NCI-H1417 (cell line): ENCODE measurements around the gene UEVLD.
A peak's percentile ranks its signal among the peaks of the same experiment; 100 is the strongest.
"Not testable (repeated sequence)": the region's sequence is repeated elsewhere in the genome, so short reads cannot be mapped to it uniquely, and the experiment has no call there.

ENCODE experiments used
- DNase-seq, 3 experiments: peaks; one replicate each; lab custom pipeline; 2025; lab: John Stamatoyannopoulos, UW

Gene UEVLD

DNA sequence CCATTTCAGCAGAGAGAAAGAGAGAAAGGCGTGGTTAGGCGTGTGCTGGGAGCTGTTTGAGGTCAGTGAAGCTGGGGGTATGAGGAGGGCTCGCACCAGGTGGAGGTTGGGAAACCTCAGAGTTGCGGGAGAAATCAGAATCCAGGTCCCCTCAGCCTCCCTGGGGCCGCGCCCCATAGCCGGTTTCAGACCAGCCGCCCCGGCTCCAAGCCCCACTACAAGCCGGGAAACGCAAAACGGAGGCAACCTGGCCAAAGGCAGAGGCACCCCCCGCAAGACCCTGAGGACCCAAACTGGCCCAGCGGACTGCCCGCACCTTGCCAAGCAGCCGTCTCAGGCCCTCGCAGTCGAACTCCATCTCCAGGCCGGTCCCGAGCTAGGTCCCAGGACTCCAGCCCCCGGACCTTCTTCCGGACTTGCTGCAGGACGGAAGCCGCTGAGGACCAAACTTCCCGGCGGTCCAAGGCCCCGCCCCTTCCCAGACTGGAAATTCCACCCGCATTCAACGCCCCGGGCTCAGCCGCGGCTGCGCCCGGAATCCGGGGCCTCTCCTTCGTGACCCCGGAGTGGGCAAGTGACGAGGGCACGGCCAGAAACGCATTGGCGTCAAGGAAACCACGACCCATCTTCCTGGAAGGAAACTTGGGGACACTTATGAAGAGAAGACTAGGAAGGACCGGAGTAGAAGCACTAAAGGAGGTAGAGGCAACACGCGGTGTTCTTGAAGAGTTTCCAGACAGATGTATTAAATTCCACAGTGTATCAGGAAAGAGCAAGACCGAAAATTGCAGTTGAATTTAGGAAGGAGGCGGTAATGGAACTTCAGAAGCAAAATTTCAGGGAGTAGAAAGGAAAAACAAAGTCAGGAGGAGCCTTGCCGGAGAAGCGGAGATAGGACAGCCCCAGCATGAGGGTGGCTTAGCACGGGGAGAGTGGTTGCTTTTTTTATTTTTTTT lies at the start of gene UEVLD:
UEVLD (minus strand) TSS at position 438 of the 956 bp plus-strand sequence; CDS start at position 358, 80 bp downstream.
- peak; percentile 76 to 87 (median 82) for DNase-seq

DNA sequence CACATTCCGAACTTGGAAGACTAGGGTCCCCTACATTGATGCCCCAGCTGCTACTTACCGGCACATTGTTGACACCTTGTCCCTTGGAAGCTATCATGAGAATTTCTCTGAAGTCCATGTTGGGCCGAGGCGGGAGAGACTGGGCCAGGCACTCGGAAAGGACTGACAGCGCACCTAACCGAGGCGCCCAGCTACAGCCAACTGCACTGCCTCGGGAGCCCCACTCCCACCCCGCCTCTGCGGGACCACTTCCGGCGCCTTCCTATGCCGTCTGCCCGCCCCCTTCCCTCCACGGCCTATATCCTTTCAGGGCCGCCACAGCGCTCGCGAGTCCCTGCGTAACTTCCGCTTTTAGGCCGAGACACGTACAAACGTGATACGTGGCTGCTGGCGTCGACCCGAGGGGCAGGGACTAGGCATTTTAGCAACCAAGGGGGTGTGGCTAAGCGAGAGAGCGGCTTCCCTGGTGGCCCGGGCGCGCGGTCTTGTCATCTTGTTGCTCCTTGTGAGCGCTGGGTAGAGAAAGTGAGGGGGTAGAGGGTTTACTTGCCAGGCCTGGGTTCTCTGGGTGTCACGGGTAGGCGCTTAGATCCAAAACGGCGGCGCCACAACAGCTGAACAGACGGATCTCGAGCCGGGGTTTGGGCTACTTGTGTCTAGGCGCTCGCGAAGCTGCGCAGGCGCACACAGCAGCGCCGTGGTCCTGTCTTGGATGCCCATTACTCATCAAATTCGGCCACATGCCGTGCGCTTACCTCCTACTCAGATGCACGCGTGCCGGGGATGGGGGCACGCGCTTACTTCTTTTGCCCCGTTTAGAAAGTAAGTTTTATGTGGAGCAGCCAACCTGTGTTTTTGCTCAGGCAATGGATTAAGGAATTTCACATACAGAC lies 45.9 kb upstream of the UEVLD start, which contains the start of gene SPTY2D1:
SPTY2D1 (minus strand) TSS at position 203 of the 893 bp plus-strand sequence; CDS start at position 118, 85 bp downstream.
- peak; percentile 97 to 99 (median 99) for DNase-seq

DNA sequence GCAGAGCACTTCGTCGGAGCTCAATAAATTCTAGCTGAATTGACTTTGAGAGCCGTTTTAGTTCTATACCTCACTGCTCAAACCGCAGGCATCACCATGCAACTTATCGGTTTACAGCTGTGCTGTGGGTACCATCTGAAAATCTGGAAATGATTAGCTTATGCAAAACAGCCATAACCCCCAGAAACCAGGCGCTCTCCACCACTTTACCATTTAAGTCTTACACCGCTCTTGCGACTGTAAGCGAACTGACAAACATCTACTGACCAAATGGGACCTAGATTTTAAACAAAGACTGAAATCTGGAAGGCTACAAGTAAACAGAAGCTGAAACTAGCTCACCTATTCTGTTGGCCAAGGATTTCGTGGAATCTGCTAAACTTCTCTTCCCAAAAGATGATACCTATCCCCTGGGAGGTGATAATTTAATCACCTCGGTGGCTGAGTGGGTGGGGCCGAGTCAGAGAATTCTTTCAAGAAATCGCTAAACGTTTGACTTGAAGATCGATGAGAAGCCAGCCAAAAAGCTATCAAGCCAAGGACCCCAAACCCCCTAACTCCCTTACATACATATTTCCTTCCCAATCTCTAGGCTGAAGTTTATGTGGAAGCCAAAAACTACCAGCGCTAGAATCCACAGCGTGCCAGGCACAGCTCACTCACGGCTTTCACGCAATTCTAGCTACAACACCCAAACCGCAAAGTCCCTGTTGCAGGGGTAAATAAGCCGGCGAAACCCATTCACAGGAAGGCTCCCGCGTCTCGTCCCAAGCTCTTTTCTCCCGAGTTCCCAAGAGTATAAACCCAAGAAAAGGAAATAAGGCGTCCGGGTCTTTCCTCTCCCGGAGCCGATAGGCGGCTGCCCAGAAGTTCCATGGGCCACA lies 45.0 kb upstream of the UEVLD start:
- DNase-seq = peak in 1 of 3 experiments; percentile 5

DNA sequence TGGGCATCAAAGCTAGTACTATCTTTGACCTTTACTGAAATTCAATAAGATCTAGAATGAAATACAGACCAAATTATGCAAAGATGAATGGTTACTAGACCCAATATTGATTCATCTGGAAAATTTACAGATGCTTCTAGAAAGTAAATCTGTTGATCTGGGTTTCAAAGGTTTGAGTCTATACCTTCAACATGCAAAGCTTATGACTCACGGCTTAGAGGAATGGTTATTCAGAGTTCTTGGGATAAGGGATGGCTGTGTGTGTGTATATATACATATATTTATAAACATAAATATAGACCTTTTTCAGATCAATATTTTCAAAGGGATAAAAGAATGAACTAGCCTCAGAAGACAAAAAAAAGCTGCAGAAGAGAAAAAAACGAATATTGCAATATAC lies 44.3 kb upstream of the UEVLD start:
- no peak for DNase-seq

DNA sequence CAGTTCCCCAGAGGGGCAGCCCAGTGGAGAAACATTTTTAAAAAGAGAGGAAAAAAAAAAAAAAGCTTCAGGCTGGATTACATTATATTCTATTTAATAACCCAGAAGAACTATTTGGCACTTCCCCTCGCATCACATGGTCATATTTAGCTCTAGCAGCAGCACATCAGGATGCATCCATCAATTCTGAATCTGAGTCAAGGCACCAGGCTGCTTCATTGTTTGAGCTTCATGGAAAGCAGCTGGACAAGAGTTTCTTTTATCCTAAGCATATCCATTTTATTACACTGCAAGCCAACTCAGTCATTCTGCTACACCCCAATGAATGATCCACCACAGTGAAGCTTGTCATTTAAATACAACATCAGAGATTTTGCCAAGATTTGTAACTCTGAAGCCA lies 35.6 kb upstream of the UEVLD start:
- DNase-seq = no peak

DNA sequence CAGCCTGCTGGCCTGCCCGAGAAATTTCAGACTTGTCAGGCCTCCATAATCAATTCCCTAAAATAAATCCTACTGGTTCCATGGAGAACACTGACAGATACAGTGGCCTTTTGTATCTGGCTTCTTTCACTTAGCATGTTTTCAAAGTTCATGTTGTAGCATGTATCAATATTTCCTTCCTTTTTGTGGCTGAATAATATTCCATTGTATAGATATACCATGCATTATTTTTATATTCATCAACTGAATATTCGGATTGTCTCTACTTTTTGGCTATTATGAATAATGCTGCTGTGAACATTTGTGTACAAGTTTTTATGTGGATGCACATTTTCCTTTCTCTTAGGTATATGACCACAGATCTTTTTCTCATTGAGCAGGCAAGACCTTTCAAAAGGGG lies 35.2 kb upstream of the UEVLD start:
- DNase-seq = no peak

DNA sequence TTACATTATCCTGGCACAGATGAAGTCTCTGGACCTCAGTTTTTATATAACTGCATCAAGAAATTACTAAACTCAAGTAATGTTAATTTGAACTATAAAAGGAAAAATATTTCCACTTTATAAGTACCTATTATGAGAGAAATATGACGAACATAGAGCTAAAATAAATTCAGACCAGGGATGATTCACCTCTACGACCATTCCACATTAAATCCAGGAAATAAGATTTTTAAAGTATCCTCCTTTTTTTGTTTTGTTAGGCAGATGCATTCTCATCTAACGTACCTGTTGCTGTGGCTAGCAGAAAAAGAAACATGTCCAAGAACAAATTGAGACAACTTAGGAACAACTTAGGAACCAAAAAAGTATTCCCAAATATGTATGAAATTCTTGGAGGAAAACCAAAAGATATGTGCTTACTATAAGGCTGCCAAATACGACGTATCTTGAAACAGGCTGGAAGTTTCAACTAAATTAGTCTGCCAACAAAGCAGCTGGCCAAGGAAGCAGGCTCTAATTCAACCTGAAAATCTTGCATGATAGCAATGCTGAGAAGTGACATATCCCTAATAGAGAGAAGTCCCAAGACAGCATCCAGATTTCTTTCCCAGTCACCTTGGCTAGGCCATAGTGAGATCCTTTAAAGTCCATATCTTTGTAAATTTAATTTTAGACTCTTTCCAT lies 29.9 kb upstream of the UEVLD start:
- no peak for DNase-seq

DNA sequence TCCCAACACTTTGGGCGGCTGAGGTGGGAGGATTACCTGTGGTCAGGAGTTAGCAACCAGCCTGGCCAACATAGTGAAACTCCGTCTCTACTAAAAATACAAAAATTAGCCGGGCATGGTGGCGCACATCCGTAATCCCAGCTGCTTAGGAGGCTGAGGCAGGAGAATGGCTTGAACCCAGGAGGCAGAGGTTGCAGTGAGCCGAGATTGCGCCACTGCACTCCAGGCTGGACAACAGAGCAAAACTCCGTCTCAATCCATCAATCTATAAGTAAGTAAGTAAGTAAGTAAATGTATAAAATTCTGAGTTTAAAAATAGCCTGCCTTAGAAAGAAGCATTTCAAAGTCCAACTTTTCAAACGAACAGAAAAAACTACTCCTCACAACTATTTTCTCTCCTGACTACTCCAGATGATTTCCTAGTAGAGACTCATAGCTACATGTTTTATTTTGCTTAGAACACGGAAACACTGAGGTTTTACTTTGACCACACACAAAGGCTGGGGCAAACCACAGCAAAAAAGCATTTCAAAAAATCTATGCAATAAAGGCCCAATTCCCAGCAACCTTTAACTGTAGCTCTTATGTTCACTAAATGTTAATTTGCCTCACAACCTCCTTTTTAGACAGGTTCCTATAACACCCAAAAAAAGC lies 29.3 kb upstream of the UEVLD start:
- no peak for DNase-seq

DNA sequence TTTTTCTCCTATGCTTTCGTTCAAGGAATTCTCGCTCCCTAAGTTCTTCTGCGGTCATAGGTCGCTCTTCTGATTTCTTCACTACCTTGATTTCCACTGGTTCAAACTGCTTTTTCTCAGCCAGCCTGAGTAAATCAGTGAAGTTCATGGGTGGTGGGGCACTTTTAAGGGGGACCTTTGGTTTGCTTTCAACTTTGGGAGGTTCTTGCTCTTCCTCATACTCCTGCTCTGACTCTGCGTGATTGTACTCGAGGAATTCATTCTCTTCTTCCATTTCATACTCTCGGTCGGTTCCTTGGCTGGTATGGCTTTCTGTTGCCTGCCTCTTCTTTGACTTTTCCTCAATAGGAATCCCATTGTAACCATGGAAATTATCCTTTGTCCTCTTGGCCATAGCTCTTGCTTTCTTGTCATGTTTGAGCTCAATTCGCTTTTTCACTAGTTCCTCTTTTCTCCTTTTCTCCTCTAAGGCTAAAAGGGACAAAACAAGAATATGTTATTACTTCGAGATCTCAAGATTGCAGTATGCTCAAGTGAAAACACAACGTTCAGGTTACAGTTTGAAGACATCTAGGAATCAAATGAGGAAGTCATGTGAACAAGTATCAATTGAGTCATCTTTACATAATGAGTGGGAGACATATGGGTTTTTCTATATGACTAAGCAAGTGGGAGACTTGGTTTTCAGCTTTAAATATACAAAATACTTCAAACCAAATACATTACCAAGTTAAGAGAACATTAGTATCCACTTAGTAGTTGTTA lies 27.3 kb upstream of the UEVLD start:
- DNase-seq = no peak

DNA sequence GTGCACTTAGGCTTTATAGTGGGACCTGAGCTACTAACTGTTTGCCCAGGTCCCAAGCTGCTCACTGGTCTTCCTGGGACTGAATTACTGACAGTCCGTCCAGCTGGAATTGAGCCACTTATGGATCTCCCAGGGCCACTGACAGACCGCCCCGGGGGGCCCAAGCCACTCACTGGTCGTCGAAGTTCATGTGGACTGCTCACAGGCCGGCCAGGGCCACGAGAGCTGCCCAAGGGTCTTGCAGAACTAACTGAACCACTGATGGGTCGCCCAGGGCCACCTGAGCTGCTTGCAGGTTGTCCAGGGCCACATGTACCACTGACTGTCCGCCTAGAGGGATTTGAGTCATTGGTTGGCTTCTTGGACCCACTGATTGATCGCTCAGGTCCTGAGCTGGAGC lies 26.1 kb upstream of the UEVLD start:
- DNase-seq = no peak

DNA sequence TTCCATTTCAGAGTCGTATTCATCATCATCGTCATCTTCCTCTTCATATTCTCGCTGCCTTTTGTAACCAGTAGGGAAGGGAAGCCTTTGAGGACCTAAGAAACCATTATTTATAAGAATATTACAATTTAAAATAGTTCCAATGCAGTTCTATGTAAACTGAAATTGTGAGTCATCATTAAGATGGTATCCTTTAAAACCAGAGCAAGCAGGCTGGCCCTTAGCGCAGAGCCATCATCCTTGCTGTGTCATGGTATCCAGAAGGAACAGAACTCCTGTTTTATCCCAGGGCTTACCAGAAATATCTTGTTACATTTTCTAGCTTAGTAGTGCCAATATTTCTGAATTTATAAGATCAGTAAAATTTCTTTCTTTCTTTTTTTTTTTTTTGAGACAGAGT lies 23.9 kb upstream of the UEVLD start:
- no peak for DNase-seq

DNA sequence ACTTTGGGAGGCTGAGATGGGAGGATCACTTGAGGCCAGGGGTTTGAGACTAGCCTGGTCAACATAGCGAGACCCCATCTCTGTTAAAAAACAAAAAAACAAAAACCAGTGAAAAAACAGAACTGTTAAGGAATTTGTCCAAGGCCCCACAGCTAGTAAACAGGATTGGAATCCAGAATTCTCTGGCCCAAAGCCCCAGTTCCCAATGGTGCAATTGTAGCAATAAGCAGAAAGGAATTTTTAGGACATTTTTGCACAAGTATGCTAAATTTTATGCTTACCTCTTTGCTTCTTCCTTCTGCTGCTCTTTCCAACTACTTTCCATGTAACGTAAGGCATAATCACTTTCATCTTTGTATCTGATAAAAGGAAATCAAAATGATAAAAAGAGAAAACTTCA lies 22.7 kb upstream of the UEVLD start:
- no peak for DNase-seq

DNA sequence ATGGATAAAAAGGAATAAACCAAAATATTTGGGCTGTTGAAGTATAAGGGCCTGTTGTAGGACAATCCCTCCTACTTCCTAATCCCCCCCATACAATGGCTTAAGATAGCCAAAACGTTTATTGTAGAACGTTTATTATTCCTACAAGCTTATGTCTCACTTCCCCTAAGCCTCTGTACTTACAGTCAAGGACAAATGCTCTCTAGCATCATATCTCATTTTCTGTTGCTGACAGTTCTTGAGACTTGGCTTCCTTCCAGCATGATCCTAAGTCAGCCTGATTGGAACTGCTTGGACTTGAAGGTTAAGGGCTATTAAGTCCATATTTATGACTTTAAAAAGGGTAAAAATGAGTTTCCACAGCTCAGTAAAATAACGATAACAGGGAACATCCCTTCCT lies 19.8 kb upstream of the UEVLD start:
- peak in 2 of 3 experiments; percentile 38 to 53 for DNase-seq

DNA sequence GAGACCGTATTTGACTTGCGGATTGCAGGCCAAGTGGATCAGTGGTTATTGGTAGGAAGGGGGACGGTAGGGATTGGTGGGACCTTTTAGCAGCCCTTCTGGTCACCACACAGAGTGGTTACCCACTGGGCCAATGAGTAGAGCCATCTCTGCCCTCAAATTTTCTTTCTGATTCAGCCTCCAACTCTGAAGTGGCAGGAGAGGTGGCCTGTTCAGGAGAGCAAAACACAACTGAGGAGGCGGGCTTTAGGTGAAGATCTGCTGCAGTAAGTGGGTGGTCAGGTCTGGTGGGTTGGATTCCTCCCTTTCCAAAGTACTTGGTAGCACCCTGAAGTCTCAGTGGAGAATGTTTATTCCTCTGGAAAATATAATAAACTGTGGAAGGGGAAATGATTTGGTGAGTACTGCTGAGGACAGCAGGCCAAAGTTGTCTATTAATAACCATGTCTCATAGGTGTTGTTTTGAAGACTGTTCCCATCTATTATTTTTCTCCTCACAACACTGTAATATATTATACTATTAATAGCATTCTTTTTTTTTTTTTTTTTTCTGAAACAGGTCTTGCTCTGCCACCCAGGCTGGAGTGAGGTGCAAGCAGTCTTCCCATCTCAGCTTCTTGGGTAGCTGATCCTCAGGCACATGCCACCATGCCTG lies 12.5 kb upstream of the UEVLD start:
- no peak for DNase-seq

DNA sequence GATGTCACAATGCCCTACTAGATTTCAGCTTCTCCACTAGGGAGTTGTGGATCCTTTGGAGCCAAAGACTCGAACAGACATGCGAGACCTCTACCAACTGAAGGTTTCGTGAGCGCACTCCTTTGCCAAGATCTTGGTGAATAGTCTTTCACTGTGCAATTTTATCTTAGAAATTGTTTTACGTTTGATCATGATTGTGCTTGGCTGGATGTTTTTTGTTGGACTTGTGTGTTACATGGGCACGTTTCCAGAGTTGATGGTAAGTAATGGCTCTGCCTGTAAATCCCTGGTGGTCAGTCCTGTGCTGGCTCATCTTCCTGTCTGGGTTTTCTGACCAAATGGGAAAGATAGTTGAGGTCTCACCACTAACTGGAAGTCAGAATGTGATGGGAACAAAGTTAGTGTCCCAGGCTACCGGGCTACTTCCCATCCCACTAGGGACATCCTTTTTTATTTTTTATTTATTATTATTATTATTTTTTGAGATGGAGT lies 11.3 kb upstream of the UEVLD start, which contains the start of gene MISFA:
MISFA (plus strand) TSS at position 51 of the 492 bp plus-strand sequence; CDS start at position 191, 140 bp downstream.
- DNase-seq = no peak

DNA sequence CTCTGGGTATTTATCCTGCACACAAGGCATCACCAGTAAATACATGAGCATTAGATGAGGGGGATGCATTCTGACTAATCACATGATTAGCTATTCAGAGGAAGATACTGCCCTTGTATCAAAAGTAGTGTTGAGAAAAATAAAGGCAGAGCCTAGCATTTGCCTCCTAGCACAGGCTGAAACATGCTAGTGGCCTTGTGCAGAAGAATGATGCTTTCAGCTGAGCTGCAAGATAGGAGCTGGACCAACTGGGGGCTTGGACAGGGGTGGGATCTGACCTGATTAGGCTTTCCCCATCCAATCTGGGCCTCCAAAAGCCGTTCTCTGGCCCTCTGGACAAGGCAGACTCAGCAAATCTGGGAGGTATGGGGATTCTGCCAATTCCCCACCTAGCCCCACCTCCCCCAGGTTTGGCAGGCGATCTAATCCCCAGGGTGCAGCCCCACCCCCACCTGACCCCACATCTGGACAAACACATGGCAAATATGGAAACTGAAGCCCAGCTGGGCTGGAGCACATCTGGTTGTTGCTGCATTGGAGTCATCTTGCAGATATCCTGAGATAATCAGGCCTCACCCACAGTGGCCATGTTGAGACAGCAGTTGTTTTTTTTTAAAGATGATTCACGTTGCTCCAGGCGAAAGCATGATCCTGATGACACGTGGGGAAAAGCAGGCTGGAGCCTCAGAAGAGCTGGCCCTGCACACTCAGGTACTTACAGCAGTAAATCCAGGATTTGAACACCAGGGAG lies 6.6 kb upstream of the UEVLD start:
- no peak for DNase-seq

DNA sequence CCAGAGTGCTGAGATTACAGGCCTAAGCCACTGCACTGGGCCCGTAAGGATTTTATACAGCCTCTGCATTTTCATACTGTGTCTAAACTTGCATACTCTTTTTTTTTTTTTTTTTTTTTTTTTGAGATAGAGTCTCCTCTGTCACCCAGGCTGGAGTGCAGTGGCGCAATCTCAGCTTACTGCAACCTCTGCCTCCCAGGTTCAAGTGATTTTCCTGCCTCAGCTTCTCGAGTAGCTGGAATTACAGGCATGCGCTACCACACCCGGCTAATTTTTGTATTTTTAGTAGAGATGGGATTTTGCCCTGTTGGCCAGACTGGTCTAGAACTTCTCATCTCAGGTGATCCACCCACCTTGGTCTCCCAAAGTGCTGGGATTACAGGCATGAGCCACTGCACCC lies 5.6 kb upstream of the UEVLD start:
- not testable (repeated sequence) for DNase-seq

DNA sequence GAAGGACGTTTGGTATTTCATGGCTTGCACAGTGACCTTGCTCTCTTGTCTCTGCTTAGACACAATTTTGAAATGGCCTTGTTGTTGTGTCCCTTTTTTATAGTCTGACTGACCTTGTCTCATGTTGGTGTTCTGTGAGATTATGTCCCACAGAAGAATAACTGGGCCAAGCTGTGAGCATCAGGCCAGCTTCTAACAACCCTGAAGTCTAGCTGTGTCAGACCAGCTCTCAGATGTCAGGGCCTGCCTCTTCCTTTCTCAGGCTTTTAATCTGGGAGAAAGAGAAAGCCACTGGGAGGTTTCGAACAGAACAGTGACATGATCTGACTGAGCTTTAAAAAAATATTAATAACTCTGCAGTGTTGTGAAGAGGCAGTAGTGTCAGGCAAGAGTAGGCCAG lies 2.0 kb upstream of the UEVLD start:
- no peak for DNase-seq
